Measurements from ENCODE around the gene NEDD4L. TPM values are rescaled to one million over a fixed set of nuclear protein-coding genes. Genes with fewer than 3 reads are reported as not detected.

NEDD4L gene
- total and polyA plus RNA-seq, 4 donors: 10.2 to 20.3 (median 13.2) TPM

GRCh38 chr18:58361212-58361611, 317.2 kb downstream of the NEDD4L start:
- no peaks in the 10 kb centered on the region for H3K9me3 ChIP-seq (ENCODE audit: control insufficient read depth in 4 of 4, low read length in 3 of 4)
- WGBS: 71% methylated on average over 5 of the region's 5 CpGs
- H3K9ac ChIP-seq (ENCODE audit: low read depth in 1 of 2, low read length in 2 of 2): no peak overlapping the region
- no peak for DNase-seq (ENCODE audit: low spot score)
- H3K27ac ChIP-seq (ENCODE audit: low read depth in 1 of 2, low read length in 2 of 2): peak overlapping the region; percentile 69 to 92
- no peaks in the 10 kb centered on the region for H3K27me3 ChIP-seq (ENCODE audit: control insufficient read depth in 4 of 4, insufficient read depth in 4 of 4, low read length in 3 of 4)
- H3K4me3 ChIP-seq (ENCODE audit: low read depth in 1 of 3, low read length in 3 of 3): no peak overlapping the region
- peaks cover 0 to 4% (median 1%) of the 10 kb centered on the region in 4 donors for H3K36me3 ChIP-seq (ENCODE audit: control insufficient read depth in 4 of 4, insufficient read depth in 3 of 4, low read depth in 1 of 4, low read length in 3 of 4)
- peaks cover 3 to 11% (median 3%) of the 10 kb centered on the region in 4 donors for H3K4me1 ChIP-seq (ENCODE audit: control insufficient read depth in 4 of 4, insufficient read depth in 4 of 4, low read length in 3 of 4)
- TF ChIP-seq GABPA (IDR thresholded peaks at IDR 0.05 in 1 of 2, conservative IDR thresholded peaks at IDR 0.05 in 1 of 2): no peak
- TF ChIP-seq HNF4G (IDR thresholded peaks at IDR 0.05): no peak
- TF ChIP-seq RAD21 (IDR thresholded peaks at IDR 0.05): no peak

- Histone ChIP-seq H3K9ac (ENCODE audit: low read depth in 1 of 2, low read length in 2 of 2) (no peak overlapping the region), H3K9me3 (ENCODE audit: control insufficient read depth in 4 of 4, low read length in 3 of 4) (no peaks in the 10 kb centered on the region), H3K27me3 (ENCODE audit: control insufficient read depth in 4 of 4, insufficient read depth in 4 of 4, low read length in 3 of 4) (no peaks in the 10 kb centered on the region), H3K4me3 (ENCODE audit: low read depth in 1 of 3, low read length in 3 of 3) (no peak overlapping the region), H3K36me3 (ENCODE audit: control insufficient read depth in 4 of 4, insufficient read depth in 3 of 4, low read depth in 1 of 4, low read length in 3 of 4) (peaks cover 0 to 4% (median 2%) of the 10 kb centered on the region in 4 donors), H3K4me1 (ENCODE audit: control insufficient read depth in 4 of 4, insufficient read depth in 4 of 4, low read length in 3 of 4) (peaks cover 3 to 11% (median 3%) of the 10 kb centered on the region in 4 donors), H3K27ac (ENCODE audit: low read depth in 1 of 2, low read length in 2 of 2) (peak overlapping the region; percentile 69 to 92)
- 50% methylated on average over 8 of the region's 8 CpGs for WGBS
- no peak for DNase-seq (ENCODE audit: low spot score)
- TF ChIP-seq HNF4G (IDR thresholded peaks at IDR 0.05): no peak
- TF ChIP-seq RXRA (IDR thresholded peaks at IDR 0.05): no peak
- TF ChIP-seq REST (IDR thresholded peaks at IDR 0.05): no peak
- no peak for TF ChIP-seq SP1 (IDR thresholded peaks at IDR 0.05)
- TF ChIP-seq FOXA2 (IDR thresholded peaks at IDR 0.05): no peak
- TF ChIP-seq MAX (IDR thresholded peaks at IDR 0.05): peak; percentile 25
- no peak for TF ChIP-seq GABPA (IDR thresholded peaks at IDR 0.05 in 1 of 2, conservative IDR thresholded peaks at IDR 0.05 in 1 of 2)
- TF ChIP-seq JUND (IDR thresholded peaks at IDR 0.05): peak; percentile 46 to 47
- TF ChIP-seq TAF1 (conservative IDR thresholded peaks at IDR 0.05): peak; percentile 84
- peak in 1 of 2 donors; percentile 2 for TF ChIP-seq RAD21 (IDR thresholded peaks at IDR 0.05)
- TF ChIP-seq NR2F2 (IDR thresholded peaks at IDR 0.05): no peak
- no peak for TF ChIP-seq YY1 (IDR thresholded peaks at IDR 0.05)
- no peak for TF ChIP-seq CTCF (IDR thresholded peaks at IDR 0.05; ENCODE audit: low read depth, low read length, missing input control)
- no peak for TF ChIP-seq ZBTB33 (IDR thresholded peaks at IDR 0.05)
- TF ChIP-seq HNF4A (conservative IDR thresholded peaks at IDR 0.05): no peak
- TF ChIP-seq EGR1 (IDR thresholded peaks at IDR 0.05; ENCODE audit: low read depth in 2 of 2): no peak
- no peak for TF ChIP-seq FOXA1 (IDR thresholded peaks at IDR 0.05)
- TF ChIP-seq ATF3 (IDR thresholded peaks at IDR 0.05): no peak
Measured at GRCh38 chr18:58362027-58362575, 318.1 kb downstream of the NEDD4L start.

All from liver (tissue), 9 donors.